Measurements from ENCODE around the gene GP1BB. TPM values are rescaled to one million over a fixed set of nuclear protein-coding genes. Genes with fewer than 3 reads are reported as not detected.

GP1BB gene
- polyA plus RNA-seq, 3 donors: 0.13 to 1.5 (median 0.26) TPM

- Histone ChIP-seq H4K20me1 (ENCODE audit: insufficient read depth, low read length) (no peaks in the 10 kb centered on the region), H3K9me3 (replicated peaks in 1 of 2; ENCODE audit: control insufficient read depth in 1 of 2, insufficient read depth in 1 of 2, low read length in 2 of 2) (peaks cover 0 to 33% of the 10 kb centered on the region in 2 donors), H3K4me3 (replicated peaks in 1 of 3; ENCODE audit: low read depth in 2 of 3, low read length in 3 of 3) (no peak overlapping the region), H3K4me2 (replicated peaks; ENCODE audit: extremely low read depth, low read length, poor library complexity, severe bottlenecking) (no peak overlapping the region), H2AFZ (ENCODE audit: insufficient read depth, low read depth, low read length, poor library complexity, severe bottlenecking) (no peak overlapping the region), H3K27me3 (ENCODE audit: control insufficient read depth in 2 of 2, insufficient read depth in 2 of 2, low read length in 2 of 2) (peaks cover 39 to 82% of the 10 kb centered on the region in 2 donors), H3K4me1 (ENCODE audit: control insufficient read depth in 1 of 2, insufficient read depth in 2 of 2, low read length in 2 of 2) (peaks cover 14 to 24% of the 10 kb centered on the region in 2 donors), H3K9ac (ENCODE audit: insufficient read depth, low read length, poor library complexity, severe bottlenecking) (no peak overlapping the region), H3K27ac (ENCODE audit: low read depth in 1 of 2, low read length in 2 of 2) (no peak overlapping the region), H3K79me2 (ENCODE audit: insufficient read depth, low read length) (no peaks in the 10 kb centered on the region), H3K36me3 (replicated peaks in 1 of 2; ENCODE audit: control insufficient read depth in 1 of 2, insufficient read depth in 2 of 2, low read length in 2 of 2) (no peaks in the 10 kb centered on the region)
- TF ChIP-seq, protein P1, sequence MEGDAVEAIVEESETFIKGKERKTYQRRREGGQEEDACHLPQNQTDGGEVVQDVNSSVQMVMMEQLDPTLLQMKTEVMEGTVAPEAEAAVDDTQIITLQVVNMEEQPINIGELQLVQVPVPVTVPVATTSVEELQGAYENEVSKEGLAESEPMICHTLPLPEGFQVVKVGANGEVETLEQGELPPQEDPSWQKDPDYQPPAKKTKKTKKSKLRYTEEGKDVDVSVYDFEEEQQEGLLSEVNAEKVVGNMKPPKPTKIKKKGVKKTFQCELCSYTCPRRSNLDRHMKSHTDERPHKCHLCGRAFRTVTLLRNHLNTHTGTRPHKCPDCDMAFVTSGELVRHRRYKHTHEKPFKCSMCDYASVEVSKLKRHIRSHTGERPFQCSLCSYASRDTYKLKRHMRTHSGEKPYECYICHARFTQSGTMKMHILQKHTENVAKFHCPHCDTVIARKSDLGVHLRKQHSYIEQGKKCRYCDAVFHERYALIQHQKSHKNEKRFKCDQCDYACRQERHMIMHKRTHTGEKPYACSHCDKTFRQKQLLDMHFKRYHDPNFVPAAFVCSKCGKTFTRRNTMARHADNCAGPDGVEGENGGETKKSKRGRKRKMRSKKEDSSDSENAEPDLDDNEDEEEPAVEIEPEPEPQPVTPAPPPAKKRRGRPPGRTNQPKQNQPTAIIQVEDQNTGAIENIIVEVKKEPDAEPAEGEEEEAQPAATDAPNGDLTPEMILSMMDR (IDR thresholded peaks at IDR 0.05): no peak
- DNase-seq: no peak
- Mint-ChIP-seq H3K36me3 (peaks cover 4 to 6% of the 10 kb centered on the region in 2 donors), H3K4me1 (peaks cover 20% of the 10 kb centered on the region), H3K4me3 (peak overlapping the region in 1 of 2 donors; percentile 82), H3K9me3 (peaks cover 0 to 25% (median 8%) of the 10 kb centered on the region in 7 donors), H3K27ac (no peak overlapping the region), H3K27me3 (ENCODE audit: low read depth in 3 of 3) (peaks cover 59 to 91% (median 73%) of the 10 kb centered on the region in 3 donors)
- WGBS (ENCODE audit: insufficient coverage): 32% methylated on average over 11 of the region's 14 CpGs
- intact Hi-C loops (cut with micrococcal nuclease): no loop called here
Measured at GRCh38 chr22:19754701-19755144, 31.4 kb downstream of the GP1BB start.

DNA sequence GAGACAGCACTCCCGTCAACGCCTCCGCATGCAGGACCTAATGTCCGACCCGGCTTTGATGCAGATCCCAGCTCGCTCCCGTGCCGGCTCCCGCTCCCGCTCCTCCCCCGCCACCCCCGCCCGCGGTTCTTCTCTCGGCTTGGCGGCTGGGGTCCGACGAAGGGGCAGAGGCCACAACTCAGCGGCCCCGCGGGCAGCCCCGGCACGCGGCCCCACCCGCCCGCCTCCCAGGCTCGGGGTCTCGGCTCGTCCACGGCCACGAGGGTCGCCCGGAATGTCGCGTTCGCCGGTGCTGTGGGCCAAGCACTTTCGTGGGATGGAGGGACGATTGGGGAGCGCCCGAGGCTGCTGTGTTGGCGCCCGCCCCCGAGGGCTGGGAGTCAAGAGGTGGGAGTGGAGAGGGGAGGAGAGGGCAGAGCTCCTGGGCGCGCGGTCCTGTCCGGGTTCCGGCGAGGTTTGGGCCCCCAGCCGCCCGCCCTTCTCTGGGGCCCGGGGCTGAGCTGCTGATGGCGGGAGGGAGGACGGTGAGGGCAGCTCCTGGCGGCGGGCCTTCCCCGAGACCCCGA, 31.9 kb downstream of the GP1BB start:
- Histone ChIP-seq H3K4me3 (replicated peaks in 1 of 3; ENCODE audit: low read depth in 2 of 3, low read length in 3 of 3) (no peak overlapping the region), H3K36me3 (replicated peaks in 1 of 2; ENCODE audit: control insufficient read depth in 1 of 2, insufficient read depth in 2 of 2, low read length in 2 of 2) (no peaks in the 10 kb centered on the region), H3K9ac (ENCODE audit: insufficient read depth, low read length, poor library complexity, severe bottlenecking) (no peak overlapping the region), H4K20me1 (ENCODE audit: insufficient read depth, low read length) (no peaks in the 10 kb centered on the region), H3K27me3 (ENCODE audit: control insufficient read depth in 2 of 2, insufficient read depth in 2 of 2, low read length in 2 of 2) (peaks cover 41 to 87% of the 10 kb centered on the region in 2 donors), H2AFZ (ENCODE audit: insufficient read depth, low read depth, low read length, poor library complexity, severe bottlenecking) (no peak overlapping the region), H3K79me2 (ENCODE audit: insufficient read depth, low read length) (no peaks in the 10 kb centered on the region), H3K9me3 (replicated peaks in 1 of 2; ENCODE audit: control insufficient read depth in 1 of 2, insufficient read depth in 1 of 2, low read length in 2 of 2) (peaks cover 0 to 35% of the 10 kb centered on the region in 2 donors), H3K27ac (ENCODE audit: low read depth in 1 of 2, low read length in 2 of 2) (no peak overlapping the region), H3K4me2 (replicated peaks; ENCODE audit: extremely low read depth, low read length, poor library complexity, severe bottlenecking) (no peak overlapping the region), H3K4me1 (ENCODE audit: control insufficient read depth in 1 of 2, insufficient read depth in 2 of 2, low read length in 2 of 2) (peaks cover 18 to 26% of the 10 kb centered on the region in 2 donors)
- TF ChIP-seq, protein P1 (IDR thresholded peaks at IDR 0.05): no peak
- intact Hi-C loops (cut with micrococcal nuclease): no loop called here
- Mint-ChIP-seq H3K36me3 (peaks cover 8 to 11% of the 10 kb centered on the region in 2 donors), H3K4me3 (peak overlapping the region in 1 of 2 donors; percentile 82), H3K9me3 (peaks cover 0 to 28% (median 13%) of the 10 kb centered on the region in 7 donors), H3K27ac (no peak overlapping the region), H3K27me3 (ENCODE audit: low read depth in 3 of 3) (peaks cover 64 to 94% (median 76%) of the 10 kb centered on the region in 3 donors), H3K4me1 (peaks cover 25% of the 10 kb centered on the region)
- no peak for DNase-seq
- WGBS (ENCODE audit: insufficient coverage): 2% methylated on average over 58 of the region's 59 CpGs
